Heart right ventricle (tissue), 16 donors: ENCODE measurements around the gene MRPL49. TPM values are rescaled to one million over a fixed set of nuclear protein-coding genes. Genes with fewer than 3 reads are reported as not detected.

Source experiments
- ATAC-seq, 8 donors: fragments of 200-7000 bp; cut with Tn5 transposase; one replicate each; pipeline ENCODE4 v1.9.1; 2020; ENCODE audit warnings: mild to moderate bottlenecking in 8 of 8, moderate library complexity in 8 of 8, moderate number of reproducible peaks in 1 of 8
- DNase-seq, 2 donors: peaks; one replicate each; pipeline ENCODE4 v3.0.0-alpha.2; 2020
- H3K27ac ChIP-seq, 10 donors: fragments of 200-600 bp; sonication (generic) in 2 of 10; one replicate each; pipeline versions ENCODE4 v1.5.0 to v1.8.0; 2020 to 2022; ENCODE audit warnings: mild to moderate bottlenecking in 3 of 10
- H3K27me3 ChIP-seq, 7 donors: fragments of 200-600 bp; one replicate each; pipeline ENCODE4 v1.8.0; 2021 to 2022; ENCODE audit warnings: mild to moderate bottlenecking in 2 of 7
- H3K36me3 ChIP-seq, 9 donors: fragments of 200-600 bp; sonication (generic) in 1 of 9; one replicate each; pipeline versions ENCODE4 v1.5.0 to v1.8.0; 2020 to 2022; ENCODE audit warnings: mild to moderate bottlenecking in 2 of 9
- H3K4me1 ChIP-seq, 9 donors: fragments of 200-600 bp; sonication (generic) in 1 of 9; one replicate each; pipeline versions ENCODE4 v1.5.0 to v1.8.0; 2020 to 2022; ENCODE audit warnings: mild to moderate bottlenecking in 4 of 9
- H3K4me3 ChIP-seq, 10 donors: fragments of 200-600 bp; sonication (generic) in 2 of 10; one replicate each; pipeline versions ENCODE4 v1.5.0 to v1.8.0; 2020 to 2022; ENCODE audit warnings: mild to moderate bottlenecking in 7 of 10, moderate library complexity in 2 of 10
- H3K9me3 ChIP-seq, 11 donors: fragments of 200-600 bp in 10 of 11; sonication (generic) in 2 of 11; one replicate each; pipeline versions ENCODE4 v1.5.0 to v1.8.0; 2013 to 2022; ENCODE audit warnings: mild to moderate bottlenecking in 2 of 11, control low read depth in 1 of 11, moderate library complexity in 1 of 11
- WGBS, 2 donors: extraction: QIAGEN DNeasy Blood & Tissue Kit; methylation state at CpG; one replicate each; pipeline ENCODE4 v1.1.7; 2013; ENCODE audit warnings: inconsistent platforms in 1 of 2; 5-methylcytosine and 5-hydroxymethylcytosine counted together
- intact Hi-C, 10 donors: fragments of 100-400 bp; cut with DNase I; formaldehyde crosslinking; loops; one replicate each; pipeline versions ENCODE4 v1.11.1 to v1.14.2; 2022
- polyA plus RNA-seq, 2 donors: library from polyadenylated mRNA; stranded (reverse); fragments of 200-250 nt; gene quantifications; one replicate each; pipeline ENCODE4 v1.2.3, GENCODE V29; 2013
- total RNA-seq, 10 donors: library from RNA; stranded (reverse); fragmentation: NEBNext Ultra II Directional in 3 of 10; extraction: Animal tissue kit (Norgen Biotek cat#: 25700) in 3 of 10; gene quantifications; one replicate each; pipeline versions ENCODE4 v1.2.1 to v1.2.4, GENCODE V29; 2021 to 2023
- TF ChIP-seq, protein P1 (sequence below), 9 donors: fragments of 200-600 bp; sonication (generic) in 2 of 9; IDR thresholded peaks; one replicate each; pipeline versions ENCODE4 v1.5.0 to v1.8.0; 2021 to 2022; ENCODE audit warnings: antibody characterized with exemption in 9 of 9, mild to moderate bottlenecking in 5 of 9, moderate library complexity in 1 of 9
- donor health status: Arrhythmogenic right ventricular cardiomyopathy.
- donor health status: ischemic (EF 13 %, LVEDD 7.1; RV severe dilation, severe dysfunction).
- donor health status: healthy with polysubstance abuse.
- donor health status: DM: no; HTN: yes; CAD: no.
- donor health status: DM: no; HTN: no; CAD: no.
- donor health status: ischemic (EF 25% LVEDD 6.9; RV normal size, moderate dysfunction).
- donor health status: ischemic (EF 25% LVEDD 5.7; RV mildly dilated, moderate dysfunction).
- donor health status: healthy.
- donor health status: DM: yes; HTN: yes; CAD: no.
- donor health status: Ischemic cardiomyopathy.
- donor health status: ischemic (EF 35%, LVEDD 5.7; RV mildly dilated, moderate dysfunction).
- donor health status: nonischemic (EF 11% LVEDD 7.7; RV severe dilation, severe dysfunction).
- donor health status: DM: yes; HTN: yes; CAD: no.
- donor health status: PGD.
- donor health status: ischemic (EF 29% LVEDD 5.4; RV normal size, mild dysfunction).
- donor health status: nonischemic (EF 23%, LVEDD 6.1; RV moderate dilation, normal function).

Gene MRPL49
- total and polyA plus RNA-seq, 12 donors: 6.4 to 44.8 (median 39.3) TPM

DNA sequence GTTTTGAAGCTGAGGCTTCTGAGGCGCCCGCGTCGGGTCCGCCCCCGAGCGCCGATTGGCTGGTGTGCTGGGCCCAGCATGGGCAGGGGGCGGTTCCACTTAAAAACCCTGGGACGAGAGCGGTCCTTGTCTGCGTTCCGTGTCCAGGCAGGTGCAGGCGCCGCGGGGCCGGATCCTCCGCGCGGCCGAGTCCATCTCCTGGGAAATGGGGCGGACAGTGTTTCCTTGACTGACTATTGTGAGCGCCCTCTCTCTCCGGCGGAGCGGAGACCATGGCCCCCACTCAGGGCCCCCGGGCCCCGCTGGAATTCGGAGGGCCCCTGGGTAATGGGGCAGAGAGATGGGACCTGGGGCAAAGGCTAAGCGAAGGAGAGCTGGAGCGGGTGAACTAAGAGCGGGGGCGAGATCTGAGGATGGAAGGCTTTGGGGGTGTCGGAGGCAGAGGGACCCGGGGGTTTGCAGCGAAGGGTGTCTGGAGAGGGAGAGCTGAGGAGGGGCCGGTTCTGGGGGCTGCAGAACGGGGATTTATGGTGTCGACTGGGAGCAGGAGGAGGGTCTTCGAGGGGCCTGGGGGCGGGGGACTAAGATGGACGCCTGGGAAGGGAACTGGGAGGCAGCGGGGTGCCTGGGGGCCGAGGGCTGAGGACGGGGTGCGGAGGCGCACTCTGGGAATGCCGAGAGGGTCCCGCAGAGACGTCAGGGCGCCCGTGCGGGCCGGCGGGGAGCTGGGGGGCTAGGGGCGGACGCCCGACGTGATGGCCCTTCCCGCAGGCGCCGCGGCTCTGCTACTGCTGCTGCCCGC lies 10.2 kb upstream of the MRPL49 start, which contains the start of gene TM7SF2:
Gene TM7SF2, plus strand, starts transcription at position 129 of the 802 bp plus-strand sequence. Its CDS starts 144 bp downstream, at position 273.
- Histone ChIP-seq H3K27me3 (peaks cover 0 to 10% (median 0%) of the 10 kb centered on the region in 7 donors), H3K4me3 (peak within 1 kb of the TSS; percentile 38 to 75 (median 59)), H3K36me3 (peaks cover 0 to 46% (median 30%) of the 10 kb centered on the region in 9 donors), H3K4me1 (peaks cover 26 to 66% (median 50%) of the 10 kb centered on the region in 9 donors), H3K27ac (peak within 1 kb of the TSS; percentile 27 to 84 (median 74)), H3K9me3 (no peaks in the 10 kb centered on the region)
- intact Hi-C loops: loop anchor here in 5 of 10 donors (2.0 to 10.0 kb wide), 5 partner anchors 69 to 337 kb away; partner anchors contain the start of genes CAPN1 (in 2 of the 5), ARL2 (in 1 of the 5) and SF1 (in 1 of the 5)
- DNase-seq (peak; percentile 96), ATAC-seq (peak; percentile 82 to 94 (median 92))
- TF ChIP-seq, protein P1, sequence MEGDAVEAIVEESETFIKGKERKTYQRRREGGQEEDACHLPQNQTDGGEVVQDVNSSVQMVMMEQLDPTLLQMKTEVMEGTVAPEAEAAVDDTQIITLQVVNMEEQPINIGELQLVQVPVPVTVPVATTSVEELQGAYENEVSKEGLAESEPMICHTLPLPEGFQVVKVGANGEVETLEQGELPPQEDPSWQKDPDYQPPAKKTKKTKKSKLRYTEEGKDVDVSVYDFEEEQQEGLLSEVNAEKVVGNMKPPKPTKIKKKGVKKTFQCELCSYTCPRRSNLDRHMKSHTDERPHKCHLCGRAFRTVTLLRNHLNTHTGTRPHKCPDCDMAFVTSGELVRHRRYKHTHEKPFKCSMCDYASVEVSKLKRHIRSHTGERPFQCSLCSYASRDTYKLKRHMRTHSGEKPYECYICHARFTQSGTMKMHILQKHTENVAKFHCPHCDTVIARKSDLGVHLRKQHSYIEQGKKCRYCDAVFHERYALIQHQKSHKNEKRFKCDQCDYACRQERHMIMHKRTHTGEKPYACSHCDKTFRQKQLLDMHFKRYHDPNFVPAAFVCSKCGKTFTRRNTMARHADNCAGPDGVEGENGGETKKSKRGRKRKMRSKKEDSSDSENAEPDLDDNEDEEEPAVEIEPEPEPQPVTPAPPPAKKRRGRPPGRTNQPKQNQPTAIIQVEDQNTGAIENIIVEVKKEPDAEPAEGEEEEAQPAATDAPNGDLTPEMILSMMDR (IDR thresholded peaks at IDR 0.05): no peak
- WGBS, 2 donors: 0 to 1% methylated on average over 61 to 64 of the region's 64 CpGs

DNA sequence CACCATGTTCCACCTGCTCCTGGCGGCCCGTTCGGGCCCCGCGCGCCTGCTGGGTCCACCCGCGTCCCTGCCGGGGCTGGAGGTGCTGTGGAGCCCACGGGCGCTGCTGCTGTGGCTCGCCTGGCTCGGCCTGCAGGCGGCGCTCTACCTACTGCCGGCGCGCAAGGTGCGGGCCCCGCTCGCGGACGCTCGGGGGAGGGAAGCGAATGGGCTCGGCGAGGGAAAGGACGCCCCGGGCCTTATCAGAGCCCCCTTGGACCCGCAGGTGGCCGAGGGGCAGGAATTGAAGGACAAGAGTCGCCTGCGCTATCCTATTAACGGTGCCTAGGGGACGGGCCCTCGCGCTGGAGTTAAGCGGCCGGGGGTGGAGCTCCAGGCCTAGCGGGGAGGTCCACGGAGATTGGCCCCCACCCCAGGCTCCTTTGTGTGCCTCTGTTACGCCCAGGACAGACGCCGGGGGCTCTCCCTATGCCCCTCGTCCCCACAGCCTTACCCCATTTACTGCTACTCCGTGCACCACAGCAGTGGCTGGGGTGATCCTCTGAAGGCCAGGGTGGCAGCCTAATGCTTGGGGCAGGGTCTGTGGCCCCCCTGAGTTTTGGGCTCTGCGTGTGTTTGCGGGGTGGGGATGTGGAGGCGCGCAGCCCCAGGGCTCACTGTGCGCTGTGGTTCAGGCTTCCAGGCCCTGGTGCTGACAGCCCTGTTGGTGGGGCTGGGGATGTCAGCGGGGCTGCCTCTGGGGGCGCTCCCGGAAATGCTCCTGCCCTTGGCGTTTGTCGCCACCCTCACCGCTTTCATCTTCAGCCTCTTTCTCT lies 9.4 kb upstream of the MRPL49 start:
- H3K4me3 ChIP-seq: peak overlapping the region; percentile 38 to 75 (median 59)
- TF ChIP-seq, protein P1 (IDR thresholded peaks at IDR 0.05): peak; percentile 66 to 91 (median 86)
- H3K27me3 ChIP-seq: peaks cover 0 to 10% (median 0%) of the 10 kb centered on the region in 7 donors
- H3K9me3 ChIP-seq: no peaks in the 10 kb centered on the region
- 0 to 1% methylated on average over 51 to 57 of the region's 57 CpGs for WGBS, 2 donors
- peaks cover 0 to 42% (median 26%) of the 10 kb centered on the region in 9 donors for H3K36me3 ChIP-seq
- DNase-seq (peak; percentile 50 to 74), ATAC-seq (peak; percentile 40 to 62 (median 51))
- intact Hi-C loops: loop anchor here in 4 of 10 donors (5.0 to 10.0 kb wide), 4 partner anchors 70 to 338 kb away; partner anchors contain the start of genes ARL2 (in 1 of the 4), CAPN1 (in 1 of the 4) and SF1 (in 1 of the 4)
- peaks cover 26 to 67% (median 54%) of the 10 kb centered on the region in 9 donors for H3K4me1 ChIP-seq
- H3K27ac ChIP-seq: peak overlapping the region; percentile 27 to 84 (median 74)

DNA sequence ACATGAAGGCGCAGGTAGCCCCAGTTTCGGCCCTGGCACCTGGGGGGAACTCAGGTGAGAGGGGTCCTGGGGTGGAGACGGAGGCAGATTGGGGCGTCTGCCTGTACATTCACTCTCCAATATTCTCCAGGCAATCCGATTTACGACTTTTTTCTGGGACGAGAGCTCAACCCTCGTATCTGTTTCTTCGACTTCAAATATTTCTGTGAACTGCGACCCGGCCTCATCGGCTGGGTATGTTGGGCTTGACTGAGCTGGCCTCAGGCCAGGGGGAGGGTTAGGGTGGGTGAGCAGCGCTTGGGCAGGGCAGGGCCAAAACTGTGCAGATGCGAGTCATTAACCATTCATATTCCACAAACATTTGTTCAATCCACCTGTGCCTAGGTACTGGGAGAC lies 8.8 kb upstream of the MRPL49 start:
- H3K4me1 ChIP-seq: peaks cover 26 to 73% (median 58%) of the 10 kb centered on the region in 9 donors

More for the DNA sequence above, 8.8 kb upstream of the MRPL49 start:
- TF ChIP-seq, protein P1 (IDR thresholded peaks at IDR 0.05): no peak
- no peak for DNase-seq
- Histone ChIP-seq H3K27ac (peak overlapping the region in 9 of 10 donors; percentile 61 to 84 (median 79)), H3K27me3 (peaks cover 0 to 10% (median 0%) of the 10 kb centered on the region in 7 donors), H3K4me3 (peak overlapping the region in 9 of 10 donors; percentile 38 to 75 (median 60)), H3K36me3 (peaks cover 0 to 40% (median 20%) of the 10 kb centered on the region in 9 donors), H3K9me3 (no peaks in the 10 kb centered on the region)
- no peak for ATAC-seq
- intact Hi-C loops: loop anchor here in 4 of 10 donors (5.0 to 10.0 kb wide), 4 partner anchors 69 to 339 kb away; partner anchors contain the start of genes ARL2 (in 1 of the 4), CAPN1 (in 1 of the 4) and SF1 (in 1 of the 4)
- 11 to 15% methylated on average over 14 of the region's 14 CpGs for WGBS, 2 donors
